Stimulated activated CD4-positive, alpha-beta T cell treated with anti-CD3 and anti-CD28 coated beads, Interleukin-12 subunit alpha, Interleukin-12 subunit beta, amount 100 ng/mL, for 4 hours (primary cell): ENCODE results near the gene EXD2.
"Not testable (repeated sequence)": the region's sequence is repeated elsewhere in the genome, so short reads cannot be mapped to it uniquely, and the experiment has no call there.

Source experiments
- DNase-seq: peaks from one replicate; pipeline ENCODE4 v3.0.0-alpha.2; 2020

Gene EXD2

GRCh38 chr14:69191340-69192111, at the start of gene EXD2:
TSS of gene EXD2 (plus strand) at chr14:69191498. CDS start at chr14:69209471, 17,973 bp downstream.
- peak; percentile 68 for DNase-seq

- DNase-seq: no peak
Measured at GRCh38 chr14:69141550-69141949, 49.7 kb upstream of the EXD2 start.

GRCh38 chr14:69142101-69142500, 49.2 kb upstream of the EXD2 start:
- no peak for DNase-seq

GRCh38 chr14:69149461-69150244, 41.6 kb upstream of the EXD2 start:
- DNase-seq: no peak

GRCh38 chr14:69151458-69152180, 39.7 kb upstream of the EXD2 start:
- DNase-seq: peak; percentile 74

- DNase-seq: peak; percentile 36
Measured at GRCh38 chr14:69152181-69152901, 39.0 kb upstream of the EXD2 start.

- peak; percentile 87 for DNase-seq
Measured at GRCh38 chr14:69152902-69153151, 38.5 kb upstream of the EXD2 start, which contains the start of gene DCAF5. TSS of gene DCAF5 (minus strand) at chr14:69153119. CDS start at chr14:69152978, 141 bp downstream.

- no peak for DNase-seq
Measured at GRCh38 chr14:69153152-69153872, 38.0 kb upstream of the EXD2 start.

GRCh38 chr14:69153873-69154270, 37.4 kb upstream of the EXD2 start:
- no peak for DNase-seq

- no peak for DNase-seq
Measured at GRCh38 chr14:69154779-69155178, 36.5 kb upstream of the EXD2 start.

GRCh38 chr14:69156224-69156623, 35.1 kb upstream of the EXD2 start:
- DNase-seq: no peak

GRCh38 chr14:69161590-69161989, 29.7 kb upstream of the EXD2 start:
- no peak for DNase-seq

- not testable (repeated sequence) for DNase-seq
Measured at GRCh38 chr14:69165787-69166186, 25.5 kb upstream of the EXD2 start.

- no peak for DNase-seq
Measured at GRCh38 chr14:69170839-69171238, 20.5 kb upstream of the EXD2 start.

GRCh38 chr14:69171569-69171968, 19.7 kb upstream of the EXD2 start:
- no peak for DNase-seq

- no peak for DNase-seq
Measured at GRCh38 chr14:69175130-69175529, 16.2 kb upstream of the EXD2 start.

GRCh38 chr14:69181491-69181890, 9.8 kb upstream of the EXD2 start:
- no peak for DNase-seq

GRCh38 chr14:69182580-69182979, 8.7 kb upstream of the EXD2 start:
- not testable (repeated sequence) for DNase-seq

- DNase-seq: no peak
Measured at GRCh38 chr14:69183735-69184134, 7.6 kb upstream of the EXD2 start.

- DNase-seq: no peak
Measured at GRCh38 chr14:69190191-69190590, 1.1 kb upstream of the EXD2 start.

GRCh38 chr14:69193721-69194120, 2.4 kb downstream of the EXD2 start:
- no peak for DNase-seq

- no peak for DNase-seq
Measured at GRCh38 chr14:69199786-69200185, 8.5 kb downstream of the EXD2 start.
